ENCODE data around the gene ARF4. TPM values are rescaled to one million over a fixed set of nuclear protein-coding genes. Genes with fewer than 3 reads are reported as not detected.

The ARF4 gene
- total RNA-seq, 2 donors from 2014 or later: 136 to 139 TPM

- no peak for TF ChIP-seq CTCF (IDR thresholded peaks at IDR 0.05)
- Histone ChIP-seq H3K9me3 (no peaks in the 10 kb centered on the region), H3K36me3 (no peaks in the 10 kb centered on the region), H3K27ac (no peak overlapping the region), H3K27me3 (replicated peaks; ENCODE audit: insufficient read depth) (no peaks in the 10 kb centered on the region), H3K4me3 (no peak overlapping the region), H3K4me1 (ENCODE audit: control insufficient read depth in 1 of 2, low read depth in 2 of 2) (no peaks in the 10 kb centered on the region)
- no peak for ATAC-seq (ENCODE audit: insufficient number of reproducible peaks, low FRiP score, low read depth)
- no peak for DNase-seq (ENCODE audit: low spot score)
Measured at GRCh38 chr3:57605683-57606082, 8.5 kb upstream of the ARF4 start.

GRCh38 chr3:57604971-57605370 lies 7.8 kb upstream of the ARF4 start:
- no peak for DNase-seq (ENCODE audit: low spot score)
- H3K4me3 ChIP-seq: no peak overlapping the region
- no peaks in the 10 kb centered on the region for H3K9me3 ChIP-seq
- no peaks in the 10 kb centered on the region for H3K27me3 ChIP-seq (replicated peaks; ENCODE audit: insufficient read depth)
- TF ChIP-seq CTCF (IDR thresholded peaks at IDR 0.05): no peak
- ATAC-seq (ENCODE audit: insufficient number of reproducible peaks, low FRiP score, low read depth): no peak
- no peaks in the 10 kb centered on the region for H3K4me1 ChIP-seq (ENCODE audit: control insufficient read depth in 1 of 2, low read depth in 2 of 2)
- H3K36me3 ChIP-seq: no peaks in the 10 kb centered on the region
- no peak overlapping the region for H3K27ac ChIP-seq

- ATAC-seq (ENCODE audit: insufficient number of reproducible peaks, low FRiP score, low read depth): no peak
- no peak for TF ChIP-seq CTCF (IDR thresholded peaks at IDR 0.05)
- no peak overlapping the region for H3K27ac ChIP-seq
- H3K27me3 ChIP-seq (replicated peaks; ENCODE audit: insufficient read depth): no peaks in the 10 kb centered on the region
- no peaks in the 10 kb centered on the region for H3K36me3 ChIP-seq
- H3K9me3 ChIP-seq: no peaks in the 10 kb centered on the region
- H3K4me3 ChIP-seq: no peak overlapping the region
- no peak for DNase-seq (ENCODE audit: low spot score)
- H3K4me1 ChIP-seq (ENCODE audit: control insufficient read depth in 1 of 2, low read depth in 2 of 2): peaks cover 8 to 16% of the 10 kb centered on the region in 2 donors
Measured at GRCh38 chr3:57600195-57600594, 3.1 kb upstream of the ARF4 start.

GRCh38 chr3:57598765-57599360 lies 1.7 kb upstream of the ARF4 start:
- no peak for TF ChIP-seq CTCF (IDR thresholded peaks at IDR 0.05)
- peaks cover 22 to 30% of the 10 kb centered on the region in 2 donors for H3K4me1 ChIP-seq (ENCODE audit: control insufficient read depth in 1 of 2, low read depth in 2 of 2)
- DNase-seq (ENCODE audit: low spot score) (no peak), ATAC-seq (ENCODE audit: insufficient number of reproducible peaks, low FRiP score, low read depth) (no peak)
- no peaks in the 10 kb centered on the region for H3K36me3 ChIP-seq
- H3K9me3 ChIP-seq: no peaks in the 10 kb centered on the region
- H3K27me3 ChIP-seq (replicated peaks; ENCODE audit: insufficient read depth): no peaks in the 10 kb centered on the region
- H3K4me3 ChIP-seq: peak overlapping the region; percentile 100
- H3K27ac ChIP-seq: peak overlapping the region; percentile 94 to 100

- ATAC-seq (ENCODE audit: insufficient number of reproducible peaks, low FRiP score, low read depth) (peak; percentile 26), DNase-seq (ENCODE audit: low spot score) (peak; percentile 43)
- Histone ChIP-seq H3K9me3 (no peaks in the 10 kb centered on the region), H3K4me3 (peak overlapping the region; percentile 100), H3K27ac (peak overlapping the region; percentile 100), H3K4me1 (ENCODE audit: control insufficient read depth in 1 of 2, low read depth in 2 of 2) (peaks cover 37 to 51% of the 10 kb centered on the region in 2 donors), H3K27me3 (replicated peaks; ENCODE audit: insufficient read depth) (no peaks in the 10 kb centered on the region), H3K36me3 (no peaks in the 10 kb centered on the region)
- TF ChIP-seq CTCF (IDR thresholded peaks at IDR 0.05): no peak
Measured at GRCh38 chr3:57596495-57597126, 533 bp downstream of the ARF4 start.

Data from thoracic aorta (tissue), 2 donors.